K562 (cell line): ENCODE measurements around the gene MRPS10. TPM values are rescaled to one million over a fixed set of nuclear protein-coding genes. Genes with fewer than 3 reads are reported as not detected.
A peak's percentile ranks its signal among the peaks of the same experiment; 100 is the strongest.

Experiments used
- ATAC-seq: fragments of 200-7000 bp; cut with Tn5 transposase; 3 replicates; pipeline ENCODE4 v1.9.1; 2020; ENCODE audit warnings: moderate library complexity
- BruUV-seq: library from RNA; stranded (reverse); fragments of 400-500 nt; replicated peaks from 2 replicates; lab custom pipeline; 2021; lab: Mats Ljungman, UMichigan
- CTCF ChIA-PET: fragments of 300-600 bp; formaldehyde crosslinking; extraction: SDS; loops from one replicate; lab custom pipeline; 2021; ENCODE audit warnings: low intra/inter-chr PET ratio; lab: Yijun Ruan, JAX
- POLR2A ChIA-PET: fragments of 300-600, 350-650 bp; sonication (Branson Sonifier 250); formaldehyde crosslinking; extraction: SDS; loops from one replicate; lab custom pipeline; 2021; ENCODE audit warnings: antibody characterized with exemption, inconsistent platforms; lab: Yijun Ruan, JAX
- DNase-seq, 4 experiments: peaks; one replicate each; pipeline versions ENCODE4 v3.0.0 to v3.0.0-alpha.2; 2011 to 2018; ENCODE audit warnings: low spot score in 3 of 4, mixed read lengths in 3 of 4; ENCODE audit errors: extremely low read depth in 1 of 4
- FAIRE-seq: peaks from 2 replicates; lab custom pipeline; 2011; peaks lifted over from hg19 to GRCh38; lab: Jason Lieb, UNC
- H2AFZ ChIP-seq: 2 replicates; pipeline ENCODE4 v1.6.0; 2011; ENCODE audit warnings: low read depth, low read length, control low read depth, inconsistent platforms
- H3K27ac ChIP-seq: fragments of 200-600 bp; 3 replicates; pipeline ENCODE4 v1.8.0; 2011; ENCODE audit warnings: low read depth, mild to moderate bottlenecking, control low read depth, inconsistent platforms, low read length, moderate library complexity, mixed read lengths; ENCODE audit errors: extremely low read depth
- H3K27me3 ChIP-seq, 2 experiments: fragments of 300-600 bp in 1 of 2; 2 replicates in 1 of 2; 3 replicates in 1 of 2; pipeline versions ENCODE4 v1.6.0 to v1.8.0; 2011; ENCODE audit warnings: inconsistent platforms in 2 of 2, low read length in 2 of 2, mild to moderate bottlenecking in 1 of 2, mixed read lengths in 1 of 2, moderate library complexity in 1 of 2; ENCODE audit not compliant: control insufficient read depth in 2 of 2, insufficient read depth in 2 of 2
- H3K36me3 ChIP-seq: fragments of 300-600 bp; 3 replicates; pipeline ENCODE4 v1.8.0; 2011; ENCODE audit warnings: mild to moderate bottlenecking, low read length, inconsistent platforms; ENCODE audit not compliant: control insufficient read depth, insufficient read depth
- H3K4me1 ChIP-seq, 2 experiments: fragments of 200-600 bp in 1 of 2; replicated peaks in 1 of 2; 2 replicates in 1 of 2; 3 replicates in 1 of 2; pipeline versions ENCODE4 v1.5.1 to v1.8.0; 2011; ENCODE audit warnings: inconsistent platforms in 2 of 2, low read length in 2 of 2, mild to moderate bottlenecking in 1 of 2, mixed read lengths in 1 of 2, moderate library complexity in 1 of 2; ENCODE audit not compliant: control insufficient read depth in 2 of 2, insufficient read depth in 2 of 2
- H3K4me2 ChIP-seq: 2 replicates; pipeline ENCODE4 v1.6.1; 2011; ENCODE audit warnings: low read length, control low read depth, inconsistent platforms, mixed read lengths; ENCODE audit not compliant: insufficient read depth
- H3K4me3 ChIP-seq: fragments of 200-600 bp; sonication (generic), shearing (Covaris generic); 2 replicates; pipeline ENCODE4 v1.5.1; 2016; ENCODE audit warnings: control low read depth, inconsistent platforms
- H3K79me2 ChIP-seq: fragments of 200-600 bp; 3 replicates; pipeline ENCODE4 v1.8.0; 2011; ENCODE audit warnings: low read length, inconsistent platforms; ENCODE audit not compliant: control insufficient read depth, insufficient read depth
- H3K9ac ChIP-seq, 2 experiments: 2 replicates each; pipeline versions ENCODE4 v1.6.0 to v1.6.1; 2011; ENCODE audit warnings: low read depth in 2 of 2, low read length in 2 of 2, control low read depth in 1 of 2, inconsistent platforms in 1 of 2, mild to moderate bottlenecking in 1 of 2, mixed read lengths in 1 of 2; ENCODE audit not compliant: insufficient read depth in 1 of 2
- H3K9me1 ChIP-seq: one replicate; pipeline ENCODE4 v1.6.0; 2011; ENCODE audit warnings: inconsistent platforms, mild to moderate bottlenecking, low read length, moderate library complexity; ENCODE audit not compliant: control insufficient read depth, insufficient read depth
- H3K9me3 ChIP-seq: replicated peaks from 2 replicates; pipeline ENCODE4 v1.5.1; 2011; ENCODE audit warnings: low read depth, low read length, inconsistent platforms; ENCODE audit not compliant: control insufficient read depth, insufficient read depth
- H4K20me1 ChIP-seq: replicated peaks from 2 replicates; pipeline ENCODE4 v1.6.1; 2011; ENCODE audit warnings: low read length, inconsistent platforms, mixed read lengths; ENCODE audit not compliant: control insufficient read depth, insufficient read depth
- ASH1L ChIP-seq: fragments of 450-650 bp; IDR thresholded peaks from 2 replicates; pipeline ENCODE4 v1.6.1; 2018; ENCODE audit warnings: borderline replicate concordance, mild to moderate bottlenecking, low read depth; ENCODE audit not compliant: partially characterized antibody
- BRD4 ChIP-seq: fragments of 200-600 bp; sonication (generic); IDR thresholded peaks from 2 replicates; pipeline ENCODE4 v1.6.1; 2017; ENCODE audit warnings: inconsistent platforms
- CHD2 ChIP-seq: IDR thresholded peaks from 2 replicates; pipeline ENCODE4 v1.6.1; 2011; ENCODE audit warnings: low read depth, low read length
- EWSR1 ChIP-seq: fragments of 450-650 bp; IDR thresholded peaks from 2 replicates; pipeline ENCODE4 v1.6.1; 2018; ENCODE audit warnings: borderline replicate concordance, mild to moderate bottlenecking, low read depth, moderate library complexity; ENCODE audit not compliant: partially characterized antibody
- HDAC2 ChIP-seq: fragments of 450-650 bp; IDR thresholded peaks from 2 replicates; pipeline ENCODE4 v1.6.1; 2016; ENCODE audit warnings: mild to moderate bottlenecking
- KAT7 ChIP-seq: sonication (generic); formaldehyde crosslinking; IDR thresholded peaks from 2 replicates; pipeline ENCODE4 v1.8.0; 2022; ENCODE audit warnings: missing genetic modification reagents, mild to moderate bottlenecking, borderline replicate concordance
- RBM22 ChIP-seq: fragments of 200-400 bp; formaldehyde crosslinking; IDR thresholded peaks from 2 replicates; pipeline ENCODE4 v1.6.1; 2018; ENCODE audit warnings: low read length, low read depth; ENCODE audit not compliant: poor library complexity, severe bottlenecking
- TAL1 ChIP-seq: fragments of 450-650 bp; IDR thresholded peaks from 2 replicates; pipeline ENCODE4 v1.6.1; 2016; ENCODE audit warnings: mild to moderate bottlenecking
- TBL1XR1 ChIP-seq, 2 experiments: IDR thresholded peaks; 2 replicates each; pipeline ENCODE4 v1.6.1; 2012; ENCODE audit warnings: improper control_type of control experiment in 2 of 2, low read length in 2 of 2, mild to moderate bottlenecking in 1 of 2
- U2AF2 ChIP-seq: fragments of 200-400 bp; formaldehyde crosslinking; optimal IDR thresholded peaks from 2 replicates; pipeline ENCODE3; 2017; ENCODE audit warnings: low read depth, mild to moderate bottlenecking, low read length
- ZEB2 ChIP-seq: fragments of 450-650 bp; IDR thresholded peaks from 2 replicates; pipeline ENCODE4 v1.6.1; 2016
- ZFPM2 ChIP-seq: fragments of 250-450 bp; sonication (Bioruptor Pico); IDR thresholded peaks from 2 replicates; pipeline ENCODE4 v1.5.1; 2022; ENCODE audit warnings: mild to moderate bottlenecking
- ZNF253 ChIP-seq: fragments of 250-450 bp; sonication (Bioruptor Pico); conservative IDR thresholded peaks from 2 replicates; pipeline ENCODE4 v1.6.1; 2021; ENCODE audit warnings: mild to moderate bottlenecking
- ZNF41 ChIP-seq: fragments of 250-450 bp; sonication (Bioruptor Pico); conservative IDR thresholded peaks from 2 replicates; pipeline ENCODE4 v1.4.0; 2020; ENCODE audit warnings: mild to moderate bottlenecking
- WGBS: fragments of 100-300 bp; shearing (Covaris generic); methylation state at CpG from one replicate; pipeline ENCODE4 v1.1.6; 2016; ENCODE audit warnings: low coverage, mixed read lengths; ENCODE audit not compliant: insufficient coverage; ENCODE audit errors: missing lambda C conversion rate; 5-methylcytosine and 5-hydroxymethylcytosine counted together
- in situ Hi-C: fragments of 300-500 bp; cut with MboI; formaldehyde crosslinking; loops from 4 replicates; pipeline ENCODE4 v1.15.0; 2018; ENCODE audit warnings: inconsistent platforms, mixed read lengths
- intact Hi-C: fragments of 100-400 bp; cut with micrococcal nuclease; formaldehyde crosslinking; loops from 2 replicates; pipeline ENCODE4 v1.14.2; 2022
- polyA plus RNA-seq, 8 experiments: library from polyadenylated mRNA; depleted of rRNA in 4 of 8; stranded (reverse) in 5 of 8; unstranded in 3 of 8; fragments of >200 nt; fragmentation: Nextera tagmentation in 2 of 8; fragmentation: Illumina TruSeq in 1 of 8; extraction: Ambion mirVana in 2 of 8; extraction: Trizol in 1 of 8; gene quantifications; 2 replicates each; pipeline versions ENCODE4 v1.2.1 to v1.2.3, GENCODE V29; 2011 to 2014; ENCODE audit warnings: inconsistent platforms in 1 of 8, missing spikeins in 1 of 8
- total RNA-seq, 7 experiments: library from RNA; depleted of rRNA in 6 of 7; stranded (reverse); fragments of >200 nt in 6 of 7; fragmentation: Illumina TruSeq in 2 of 7; extraction: Trizol in 2 of 7; gene quantifications; 2 replicates each; pipeline versions ENCODE4 v1.2.1 to v1.2.3, GENCODE V29; 2011 to 2021; ENCODE audit warnings: low replicate concordance in 1 of 7
- TF ChIP-seq, protein P1 (sequence below), 3 experiments: fragments of 200-800 bp in 1 of 3; sonication (Bioruptor generic) in 1 of 3; sonication (generic) in 1 of 3; formaldehyde crosslinking in 1 of 3; IDR thresholded peaks; 2 replicates each; pipeline versions ENCODE4 v1.6.1 to v1.8.0; 2016 to 2022; ENCODE audit warnings: mild to moderate bottlenecking in 2 of 3, missing compliant biosample characterization in 2 of 3, missing genetic modification characterization in 2 of 3, missing genetic modification reagents in 1 of 3
- TF ChIP-seq, protein P2 (sequence below): fragments of 250-450 bp; sonication (Bioruptor Pico); IDR thresholded peaks from 2 replicates; pipeline ENCODE4 v1.4.0; 2020

Gene MRPS10
- total and polyA plus RNA-seq, 9 of the 15 experiments (the other 6 are each of a cell fraction or from before 2014, with no cell fraction given) = 48.6 to 166 (median 93.7) TPM

DNA sequence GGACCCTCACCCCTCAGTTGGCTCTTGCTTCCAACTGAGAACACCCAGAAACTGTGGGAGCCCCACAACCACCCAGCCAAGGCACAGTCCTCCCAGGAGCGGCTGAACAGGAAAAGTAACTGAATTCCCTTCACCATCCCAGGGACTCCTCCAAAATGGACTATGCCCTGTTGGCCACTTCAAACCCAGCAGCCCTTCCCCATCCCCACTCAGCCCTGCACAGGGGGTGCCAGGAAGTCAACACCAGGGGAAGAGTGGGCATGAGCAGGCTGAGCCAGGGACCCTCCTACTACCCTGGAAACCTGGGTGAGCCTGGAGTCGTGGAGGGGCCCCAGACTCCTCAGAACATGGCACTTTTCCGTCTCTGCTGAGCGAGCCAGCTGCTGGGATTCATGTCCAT, 33.2 kb downstream of the MRPS10 start (continued):
- TF ChIP-seq ZFPM2 (CRISPR knock-in tag) (no peak), ZNF253 (no peak), CHD2 (no peak)

DNA sequence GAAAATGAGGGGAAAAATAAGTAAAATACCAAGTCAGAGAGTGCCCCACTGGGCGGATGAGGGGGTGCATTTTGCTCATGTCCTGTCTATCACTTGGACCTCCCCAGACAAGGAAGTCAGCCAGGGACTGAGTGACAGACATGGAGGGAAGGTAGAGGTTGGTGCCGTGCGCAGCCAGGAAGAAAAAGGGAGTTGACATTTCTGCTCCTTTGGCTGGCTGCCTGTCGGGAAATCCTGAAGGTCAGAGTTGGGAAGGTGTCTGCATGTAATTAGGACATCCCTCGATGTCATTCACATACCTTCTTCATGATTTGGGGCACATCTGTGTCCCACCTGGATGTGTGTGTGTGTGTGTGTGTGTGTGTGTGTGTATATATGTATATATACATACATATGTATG, 35.6 kb downstream of the MRPS10 start:
- 8% methylated on average over 5 of the region's 5 CpGs for WGBS
- FAIRE-seq = peak; percentile 77
- no peak overlapping the region for H3K4me3 ChIP-seq
- TF ChIP-seq TBL1XR1 (IDR thresholded peaks at IDR 0.05; ENCODE audit: low read length in 2 of 2) = no peak
- TF ChIP-seq TAL1 = 0 out of 2 replicates have a peak, but pooled peaks have one; percentile 11
- no peak for TF ChIP-seq BRD4
- TF ChIP-seq ZNF41 (CRISPR knock-in tag) = no peak
- TF ChIP-seq EWSR1 = no peak
- TF ChIP-seq RBM22 = no peak
- no peak for TF ChIP-seq U2AF2
- peak; percentile 73; the same call in 1 of the 2 replicates for TF ChIP-seq ZEB2
- TF ChIP-seq, protein P1, sequence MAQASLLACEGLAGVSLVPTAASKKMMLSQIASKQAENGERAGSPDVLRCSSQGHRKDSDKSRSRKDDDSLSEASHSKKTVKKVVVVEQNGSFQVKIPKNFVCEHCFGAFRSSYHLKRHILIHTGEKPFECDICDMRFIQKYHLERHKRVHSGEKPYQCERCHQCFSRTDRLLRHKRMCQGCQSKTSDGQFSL (CRISPR knock-in tag; IDR thresholded peaks at IDR 0.05) = no peak
- TF ChIP-seq, protein P1 (tag; IDR thresholded peaks at IDR 0.05) = no peak
- no peak for TF ChIP-seq KAT7 (CRISPR knock-in tag)
- TF ChIP-seq, protein P2, sequence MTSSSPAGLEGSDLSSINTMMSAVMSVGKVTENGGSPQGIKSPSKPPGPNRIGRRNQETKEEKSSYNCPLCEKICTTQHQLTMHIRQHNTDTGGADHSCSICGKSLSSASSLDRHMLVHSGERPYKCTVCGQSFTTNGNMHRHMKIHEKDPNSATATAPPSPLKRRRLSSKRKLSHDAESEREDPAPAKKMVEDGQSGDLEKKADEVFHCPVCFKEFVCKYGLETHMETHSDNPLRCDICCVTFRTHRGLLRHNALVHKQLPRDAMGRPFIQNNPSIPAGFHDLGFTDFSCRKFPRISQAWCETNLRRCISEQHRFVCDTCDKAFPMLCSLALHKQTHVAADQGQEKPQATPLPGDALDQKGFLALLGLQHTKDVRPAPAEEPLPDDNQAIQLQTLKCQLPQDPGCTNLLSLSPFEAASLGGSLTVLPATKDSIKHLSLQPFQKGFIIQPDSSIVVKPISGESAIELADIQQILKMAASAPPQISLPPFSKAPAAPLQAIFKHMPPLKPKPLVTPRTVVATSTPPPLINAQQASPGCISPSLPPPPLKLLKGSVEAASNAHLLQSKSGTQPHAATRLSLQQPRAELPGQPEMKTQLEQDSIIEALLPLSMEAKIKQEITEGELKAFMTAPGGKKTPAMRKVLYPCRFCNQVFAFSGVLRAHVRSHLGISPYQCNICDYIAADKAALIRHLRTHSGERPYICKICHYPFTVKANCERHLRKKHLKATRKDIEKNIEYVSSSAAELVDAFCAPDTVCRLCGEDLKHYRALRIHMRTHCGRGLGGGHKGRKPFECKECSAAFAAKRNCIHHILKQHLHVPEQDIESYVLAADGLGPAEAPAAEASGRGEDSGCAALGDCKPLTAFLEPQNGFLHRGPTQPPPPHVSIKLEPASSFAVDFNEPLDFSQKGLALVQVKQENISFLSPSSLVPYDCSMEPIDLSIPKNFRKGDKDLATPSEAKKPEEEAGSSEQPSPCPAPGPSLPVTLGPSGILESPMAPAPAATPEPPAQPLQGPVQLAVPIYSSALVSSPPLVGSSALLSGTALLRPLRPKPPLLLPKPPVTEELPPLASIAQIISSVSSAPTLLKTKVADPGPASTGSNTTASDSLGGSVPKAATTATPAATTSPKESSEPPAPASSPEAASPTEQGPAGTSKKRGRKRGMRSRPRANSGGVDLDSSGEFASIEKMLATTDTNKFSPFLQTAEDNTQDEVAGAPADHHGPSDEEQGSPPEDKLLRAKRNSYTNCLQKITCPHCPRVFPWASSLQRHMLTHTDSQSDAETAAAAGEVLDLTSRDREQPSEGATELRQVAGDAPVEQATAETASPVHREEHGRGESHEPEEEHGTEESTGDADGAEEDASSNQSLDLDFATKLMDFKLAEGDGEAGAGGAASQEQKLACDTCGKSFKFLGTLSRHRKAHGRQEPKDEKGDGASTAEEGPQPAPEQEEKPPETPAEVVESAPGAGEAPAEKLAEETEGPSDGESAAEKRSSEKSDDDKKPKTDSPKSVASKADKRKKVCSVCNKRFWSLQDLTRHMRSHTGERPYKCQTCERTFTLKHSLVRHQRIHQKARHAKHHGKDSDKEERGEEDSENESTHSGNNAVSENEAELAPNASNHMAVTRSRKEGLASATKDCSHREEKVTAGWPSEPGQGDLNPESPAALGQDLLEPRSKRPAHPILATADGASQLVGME = no peak
- no peak for TF ChIP-seq ASH1L
- TF ChIP-seq HDAC2 = no peak

More for the DNA sequence above, 35.6 kb downstream of the MRPS10 start:
- ATAC-seq (peak; percentile 64), DNase-seq (peak in 2 of 4 experiments; percentile 51 to 68)
- ChIA-PET CTCF (no interaction called here), POLR2A (interaction anchor here (1.2 kb wide), 1 partner anchor 9 kb away, joined by 7 read pairs; the partner anchor contains the start of gene GUCA1A)
- Histone ChIP-seq H3K79me2 (no peaks in the 10 kb centered on the region), H3K9me1 (no peaks in the 10 kb centered on the region), H3K4me1 (peaks cover 4 to 24% of the 10 kb centered on the region in 2 experiments; a peak in 4 of 5 replicates), H3K36me3 (no peaks in the 10 kb centered on the region), H3K27ac (no peak overlapping the region), H3K9me3 (no peaks in the 10 kb centered on the region), H3K4me2 (peak overlapping the region; percentile 17; the same call in 1 of the 2 replicates), H3K9ac (no peak overlapping the region; a peak in 1 of 4 replicates), H4K20me1 (no peaks in the 10 kb centered on the region), H3K27me3 (no peaks in the 10 kb centered on the region), H2AFZ (no peak overlapping the region)
- in situ Hi-C loops = no loop called here
- intact Hi-C loops = no loop called here
- no TSS peak for BruUV-seq
